H1 (cell line): ENCODE data around the gene TTC27. TPM values are rescaled to one million over a fixed set of nuclear protein-coding genes. Genes with fewer than 3 reads are reported as not detected.

Source experiments
- CHD2 ChIP-seq: IDR thresholded peaks from 2 replicates; pipeline ENCODE4 v1.6.1; 2012; ENCODE audit warnings: low read length, improper control_type of control experiment
- CREB1 ChIP-seq: IDR thresholded peaks from 2 replicates; pipeline ENCODE4 v1.6.1; 2012; ENCODE audit warnings: inconsistent platforms
- RFX5 ChIP-seq: IDR thresholded peaks from 2 replicates; pipeline ENCODE4 v1.6.1; 2011; ENCODE audit warnings: low read depth, low read length, improper control_type of control experiment, borderline replicate concordance
- SUZ12 ChIP-seq: fragments of 200-600 bp; sonication (generic); IDR thresholded peaks from 2 replicates; pipeline ENCODE4 v1.6.1; 2012; ENCODE audit warnings: mild to moderate bottlenecking, inconsistent platforms, low read length, moderate library complexity, mixed read lengths
- polyA plus RNA-seq, 7 experiments: library from polyadenylated mRNA; depleted of rRNA in 3 of 7; stranded (reverse) in 5 of 7; unstranded in 2 of 7; fragments of >200 nt in 5 of 7; fragments of 200-250 nt in 2 of 7; gene quantifications; 1 replicate in 5 of 7; 2 replicates in 1 of 7; 4 replicates in 1 of 7; pipeline versions ENCODE4 v1.2.1 to v1.2.3, GENCODE V29; 2011 to 2013; ENCODE audit warnings: missing spikeins in 2 of 7, mixed read lengths in 2 of 7
- total RNA-seq: library from RNA; stranded (reverse); fragmentation: NEBNext Ultra II Directional; extraction: Animal tissue kit (Norgen Biotek cat#: 25700); gene quantifications from 2 replicates; pipeline ENCODE4 v1.2.1, GENCODE V29; 2021
- TF ChIP-seq, protein P1 (sequence below): IDR thresholded peaks from 2 replicates; pipeline ENCODE4 v1.6.1; 2012; ENCODE audit warnings: inconsistent platforms

The TTC27 gene
- total and polyA plus RNA-seq, 2 of the 8 experiments (the other 6 are each of a cell fraction or from before 2014, with no cell fraction given) = 13.8 to 29.1 TPM

DNA sequence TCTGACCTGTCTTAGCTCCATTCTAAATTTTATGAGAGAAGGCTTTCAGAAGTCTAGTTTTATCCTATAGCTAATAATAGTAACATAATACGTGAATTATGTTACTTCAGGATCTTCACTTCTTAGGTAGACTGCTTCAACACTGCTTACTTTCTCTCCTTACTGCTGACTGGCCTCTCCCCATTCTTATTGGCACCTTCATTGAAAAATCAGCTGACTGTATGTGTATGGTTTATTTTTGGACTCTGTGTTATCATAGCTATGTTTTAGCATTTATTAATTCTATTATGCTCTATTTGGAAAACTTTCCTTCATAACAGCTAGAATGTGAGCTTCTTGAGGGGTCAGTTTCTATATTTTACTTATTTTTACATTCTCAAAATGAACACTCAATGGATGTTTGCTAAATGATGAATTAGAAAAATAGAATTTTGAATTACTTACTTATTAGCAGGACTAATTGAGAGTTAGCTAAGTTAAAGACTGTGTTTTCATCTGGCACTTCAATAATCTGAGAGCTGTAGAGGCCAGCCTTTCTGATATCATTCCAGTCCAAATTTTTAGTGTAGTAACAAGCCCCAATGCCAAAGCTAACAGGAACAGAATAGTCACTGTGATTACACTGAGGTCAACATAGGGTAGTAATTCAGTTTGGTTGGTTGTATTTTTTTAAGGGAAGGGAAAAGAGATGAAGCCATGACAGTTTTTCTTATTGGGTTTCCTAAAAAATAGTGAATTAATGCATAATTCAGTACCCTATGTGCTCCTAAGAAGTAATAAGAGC is 92.3 kb downstream of the TTC27 start (continued):
- TF ChIP-seq, protein P1, sequence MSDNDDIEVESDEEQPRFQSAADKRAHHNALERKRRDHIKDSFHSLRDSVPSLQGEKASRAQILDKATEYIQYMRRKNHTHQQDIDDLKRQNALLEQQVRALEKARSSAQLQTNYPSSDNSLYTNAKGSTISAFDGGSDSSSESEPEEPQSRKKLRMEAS = no peak
- TF ChIP-seq SUZ12 (no peak), CREB1 (no peak), CHD2 (no peak), RFX5 (no peak)
